D721Med (cell line): ENCODE data around the gene ITGA3.

Experiments used
- DNase-seq: peaks from one replicate; pipeline ENCODE4 v3.0.0; 2011; ENCODE audit warnings: low spot score; ENCODE audit not compliant: insufficient read length
- FAIRE-seq: peaks from 2 replicates; lab custom pipeline; 2011; peaks lifted over from hg19 to GRCh38; lab: Jason Lieb, UNC
- TF ChIP-seq, protein P1 (sequence below): IDR thresholded peaks from 2 replicates; pipeline ENCODE4 v1.5.1; 2012; ENCODE audit warnings: mild to moderate bottlenecking, control low read depth; ENCODE audit not compliant: insufficient read depth; ENCODE audit errors: missing control alignments

Gene ITGA3

GRCh38 chr17:50134206-50135110 lies 78.5 kb downstream of the ITGA3 start:
- FAIRE-seq (no peak), DNase-seq (no peak)
- TF ChIP-seq, protein P1, sequence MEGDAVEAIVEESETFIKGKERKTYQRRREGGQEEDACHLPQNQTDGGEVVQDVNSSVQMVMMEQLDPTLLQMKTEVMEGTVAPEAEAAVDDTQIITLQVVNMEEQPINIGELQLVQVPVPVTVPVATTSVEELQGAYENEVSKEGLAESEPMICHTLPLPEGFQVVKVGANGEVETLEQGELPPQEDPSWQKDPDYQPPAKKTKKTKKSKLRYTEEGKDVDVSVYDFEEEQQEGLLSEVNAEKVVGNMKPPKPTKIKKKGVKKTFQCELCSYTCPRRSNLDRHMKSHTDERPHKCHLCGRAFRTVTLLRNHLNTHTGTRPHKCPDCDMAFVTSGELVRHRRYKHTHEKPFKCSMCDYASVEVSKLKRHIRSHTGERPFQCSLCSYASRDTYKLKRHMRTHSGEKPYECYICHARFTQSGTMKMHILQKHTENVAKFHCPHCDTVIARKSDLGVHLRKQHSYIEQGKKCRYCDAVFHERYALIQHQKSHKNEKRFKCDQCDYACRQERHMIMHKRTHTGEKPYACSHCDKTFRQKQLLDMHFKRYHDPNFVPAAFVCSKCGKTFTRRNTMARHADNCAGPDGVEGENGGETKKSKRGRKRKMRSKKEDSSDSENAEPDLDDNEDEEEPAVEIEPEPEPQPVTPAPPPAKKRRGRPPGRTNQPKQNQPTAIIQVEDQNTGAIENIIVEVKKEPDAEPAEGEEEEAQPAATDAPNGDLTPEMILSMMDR = no peak

DNA sequence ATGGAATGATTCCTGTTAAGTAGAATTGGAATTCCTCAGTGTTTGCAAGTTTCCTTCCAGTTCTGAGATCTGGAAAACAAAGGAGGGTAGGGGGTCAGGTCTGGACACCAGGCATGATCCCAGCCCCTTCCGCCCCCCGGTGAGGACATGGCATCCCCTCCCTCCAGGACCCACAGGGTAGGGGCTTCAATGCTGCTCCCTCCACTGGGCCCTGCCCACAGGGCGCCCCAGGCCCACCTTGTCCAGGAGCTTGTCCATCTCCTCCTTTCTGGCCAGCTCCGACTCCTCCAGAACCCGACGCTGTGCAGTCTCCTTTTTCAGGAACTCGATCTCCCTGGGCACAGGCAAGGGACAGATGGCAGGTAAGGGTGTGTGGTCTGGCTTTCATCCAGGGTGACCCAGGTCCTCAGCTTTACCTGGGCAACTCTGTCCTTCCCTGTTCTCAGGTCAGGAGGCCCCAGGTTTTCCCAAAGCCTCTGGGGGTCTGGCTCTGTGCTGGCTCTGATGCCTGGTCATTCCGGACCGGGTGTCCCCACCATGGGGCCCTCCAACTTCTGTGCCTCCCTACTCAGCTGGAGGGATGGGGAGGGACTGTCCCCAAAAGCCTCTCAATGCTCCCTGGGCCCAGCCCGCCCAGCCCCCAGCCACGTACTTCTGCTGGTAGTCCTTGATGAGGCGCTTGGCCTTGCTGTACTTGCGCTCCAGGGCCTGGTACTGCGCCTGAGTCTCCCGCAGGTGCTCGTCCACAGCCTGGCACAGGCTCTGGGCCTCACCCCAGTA lies 79.6 kb downstream of the ITGA3 start:
- TF ChIP-seq, protein P1 = no peak
- no peak for FAIRE-seq

DNA sequence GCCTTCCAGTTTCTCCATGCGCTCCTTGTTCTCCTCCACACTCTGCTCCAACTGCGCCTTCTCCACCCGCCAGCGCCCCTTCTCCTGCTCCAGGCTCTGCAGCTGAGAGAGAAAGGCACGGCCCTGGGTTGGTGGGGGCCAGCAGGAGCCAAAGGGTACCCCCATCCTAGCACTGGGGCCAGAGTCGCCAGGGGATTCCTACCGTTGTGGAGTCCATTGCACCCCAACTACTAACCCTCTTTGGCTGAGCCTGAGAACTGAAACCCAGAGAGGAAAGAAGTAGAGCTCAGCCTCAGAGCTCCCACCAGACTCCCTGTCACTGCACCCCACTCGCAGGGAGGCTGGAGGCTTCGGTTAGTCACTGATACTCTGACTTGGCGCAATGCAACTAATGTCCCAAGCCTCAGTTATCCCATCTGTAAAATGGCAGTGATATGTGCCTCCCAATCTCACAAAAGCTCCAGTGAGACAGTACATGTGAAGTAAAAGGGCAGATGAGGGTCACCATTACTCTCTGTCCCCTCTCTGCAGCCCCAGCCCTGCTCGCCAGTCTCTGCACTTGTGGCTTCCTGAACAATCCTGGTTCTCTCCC lies 80.3 kb downstream of the ITGA3 start:
- DNase-seq = no peak
- no peak for FAIRE-seq
- TF ChIP-seq, protein P1 = no peak

More for the DNA sequence above, 79.6 kb downstream of the ITGA3 start:
- DNase-seq = no peak

GRCh38 chr17:50137042-50137441 lies 81.1 kb downstream of the ITGA3 start:
- TF ChIP-seq, protein P1 = no peak
- no peak for FAIRE-seq
- no peak for DNase-seq

GRCh38 chr17:50139185-50139783 lies 83.4 kb downstream of the ITGA3 start:
- DNase-seq = no peak
- FAIRE-seq = no peak
- TF ChIP-seq, protein P1 = no peak
